ENCODE measurements around the gene UCHL1.

- TF ChIP-seq CTCF (conservative IDR thresholded peaks at IDR 0.05 in 1 of 2, IDR thresholded peaks at IDR 0.05 in 1 of 2; ENCODE audit: extremely low read depth in 1 of 2, insufficient read depth in 1 of 2, low read depth in 1 of 2, low read length in 2 of 2) = no peak
- TF ChIP-seq EZH2 (IDR thresholded peaks at IDR 0.05; ENCODE audit: borderline replicate concordance, low read length) = no peak
Measured at GRCh38 chr4:41217374-41217773, 39.4 kb upstream of the UCHL1 start.

Measured in mammary epithelial cell (primary cell).